ENCODE data around the gene FBXO33.

The FBXO33 gene

DNA sequence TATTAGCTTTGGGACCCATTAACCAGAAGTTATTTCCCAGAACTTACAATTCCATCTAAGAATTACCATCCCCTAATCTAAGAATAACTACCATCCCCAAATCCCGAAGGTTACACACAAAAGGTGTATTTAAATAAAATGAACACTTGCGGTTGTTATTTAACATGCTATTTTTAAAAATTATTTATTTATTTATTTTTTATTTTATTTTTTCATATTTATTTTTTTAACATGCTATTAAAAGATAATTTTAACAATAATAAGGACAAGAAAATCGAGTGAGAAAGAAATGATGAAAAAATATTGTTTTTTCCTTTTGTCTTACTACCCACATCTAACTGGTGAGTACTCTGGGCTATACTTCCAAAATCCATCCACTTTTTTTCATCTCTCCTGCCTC, 6.3 kb downstream of the FBXO33 start:
- Histone ChIP-seq H3K9me3 (ENCODE audit: low read depth, low read length) (no peaks in the 10 kb centered on the region), H3K27ac (no peak overlapping the region), H3K9ac (ENCODE audit: insufficient read length) (no peak overlapping the region), H3K36me3 (ENCODE audit: insufficient read depth, low read length) (no peaks in the 10 kb centered on the region), H3K4me3 (no peak overlapping the region)
- no peak for TF ChIP-seq EZH2 (IDR thresholded peaks at IDR 0.05)
- no peak for TF ChIP-seq FOXP2 (optimal IDR thresholded peaks at IDR 0.05; ENCODE audit: control extremely low read depth, extremely low read length, insufficient read depth)
- no peak for TF ChIP-seq POLR2AphosphoS5 (IDR thresholded peaks at IDR 0.05; ENCODE audit: borderline replicate concordance, low read depth, low read length)
- DNase-seq (ENCODE audit: low read depth, low spot score): no peak

DNA sequence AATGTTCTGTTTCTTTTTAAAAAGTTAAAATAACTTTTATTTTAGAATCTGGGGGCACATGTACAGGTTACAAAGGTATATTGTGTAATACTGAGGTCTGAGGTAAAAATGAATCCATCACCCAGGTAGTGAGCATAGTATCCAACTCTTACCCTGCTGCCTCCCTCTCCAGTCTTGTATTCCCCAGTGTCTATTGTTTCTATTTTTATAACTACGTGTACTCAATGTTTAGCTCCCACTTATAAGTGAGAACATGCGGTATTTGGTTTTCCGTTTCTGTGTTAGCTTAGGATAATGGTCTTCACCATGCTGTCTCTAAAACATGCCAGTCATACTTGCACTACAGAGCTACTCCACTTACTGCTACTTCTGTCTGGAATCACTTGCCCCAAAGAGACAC, 8.4 kb downstream of the FBXO33 start:
- TF ChIP-seq FOXP2 (optimal IDR thresholded peaks at IDR 0.05; ENCODE audit: control extremely low read depth, extremely low read length, insufficient read depth) (no peak), POLR2AphosphoS5 (IDR thresholded peaks at IDR 0.05; ENCODE audit: borderline replicate concordance, low read depth, low read length) (no peak)
- DNase-seq (ENCODE audit: low read depth, low spot score): no peak
- no peak overlapping the region for H3K4me3 ChIP-seq
- H3K27ac ChIP-seq: no peak overlapping the region
- no peaks in the 10 kb centered on the region for H3K9me3 ChIP-seq (ENCODE audit: low read depth, low read length)
- no peaks in the 10 kb centered on the region for H3K36me3 ChIP-seq (ENCODE audit: insufficient read depth, low read length)
- H3K9ac ChIP-seq (ENCODE audit: insufficient read length): no peak overlapping the region

DNA sequence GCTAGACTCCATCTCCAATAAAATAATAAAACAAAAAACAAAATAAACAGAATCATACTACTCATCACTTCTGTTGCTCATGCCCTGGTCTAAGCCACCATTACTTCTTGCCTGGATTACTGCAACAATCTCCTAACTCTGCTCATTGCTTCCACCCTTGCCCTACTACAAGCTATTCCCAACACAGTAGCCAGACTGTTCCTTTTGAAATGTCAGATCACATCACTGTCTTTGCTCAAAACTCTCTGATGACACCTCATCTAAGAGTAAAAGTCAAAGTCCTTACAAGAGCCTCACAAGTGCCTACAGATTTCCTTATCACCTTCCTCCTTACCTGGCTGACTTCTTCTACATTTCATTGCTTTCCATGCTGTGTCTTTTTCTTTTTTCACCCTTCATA, 10.0 kb downstream of the FBXO33 start:
- no peak for DNase-seq (ENCODE audit: low read depth, low spot score)
- H3K27ac ChIP-seq: no peak overlapping the region
- TF ChIP-seq POLR2AphosphoS5 (IDR thresholded peaks at IDR 0.05; ENCODE audit: borderline replicate concordance, low read depth, low read length): no peak
- no peak for TF ChIP-seq EZH2 (IDR thresholded peaks at IDR 0.05)
- TF ChIP-seq FOXP2 (optimal IDR thresholded peaks at IDR 0.05; ENCODE audit: control extremely low read depth, extremely low read length, insufficient read depth): no peak
- H3K36me3 ChIP-seq (ENCODE audit: insufficient read depth, low read length): no peaks in the 10 kb centered on the region
- H3K9ac ChIP-seq (ENCODE audit: insufficient read length): no peak overlapping the region
- H3K9me3 ChIP-seq (ENCODE audit: low read depth, low read length): no peaks in the 10 kb centered on the region
- H3K4me3 ChIP-seq: no peak overlapping the region

DNA sequence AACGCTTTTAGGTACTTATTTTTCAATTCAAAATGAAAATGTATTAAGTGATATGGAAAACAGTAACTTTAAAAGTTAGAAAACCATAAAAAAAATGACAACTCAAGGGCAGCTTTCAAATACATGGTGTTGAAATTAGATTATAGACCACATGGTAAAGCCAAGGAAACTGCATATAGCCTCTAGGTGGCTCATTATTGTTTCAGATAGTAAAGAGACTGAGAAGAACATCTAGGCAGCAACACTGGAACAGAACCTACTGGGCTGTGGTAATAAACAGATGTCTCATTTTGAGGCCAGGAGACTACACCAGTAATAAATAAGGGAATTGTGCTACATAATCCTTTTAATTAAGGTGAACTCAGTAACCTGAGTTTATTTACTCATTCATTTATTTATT, 13.0 kb downstream of the FBXO33 start:
- no peak overlapping the region for H3K9ac ChIP-seq (ENCODE audit: insufficient read length)
- peak overlapping the region; percentile 61 for H3K27ac ChIP-seq
- DNase-seq (ENCODE audit: low read depth, low spot score): no peak
- no peaks in the 10 kb centered on the region for H3K9me3 ChIP-seq (ENCODE audit: low read depth, low read length)
- H3K4me3 ChIP-seq: no peak overlapping the region
- no peaks in the 10 kb centered on the region for H3K36me3 ChIP-seq (ENCODE audit: insufficient read depth, low read length)
- TF ChIP-seq EZH2 (IDR thresholded peaks at IDR 0.05) (no peak), FOXP2 (optimal IDR thresholded peaks at IDR 0.05; ENCODE audit: control extremely low read depth, extremely low read length, insufficient read depth) (no peak), POLR2AphosphoS5 (IDR thresholded peaks at IDR 0.05; ENCODE audit: borderline replicate concordance, low read depth, low read length) (no peak)

DNA sequence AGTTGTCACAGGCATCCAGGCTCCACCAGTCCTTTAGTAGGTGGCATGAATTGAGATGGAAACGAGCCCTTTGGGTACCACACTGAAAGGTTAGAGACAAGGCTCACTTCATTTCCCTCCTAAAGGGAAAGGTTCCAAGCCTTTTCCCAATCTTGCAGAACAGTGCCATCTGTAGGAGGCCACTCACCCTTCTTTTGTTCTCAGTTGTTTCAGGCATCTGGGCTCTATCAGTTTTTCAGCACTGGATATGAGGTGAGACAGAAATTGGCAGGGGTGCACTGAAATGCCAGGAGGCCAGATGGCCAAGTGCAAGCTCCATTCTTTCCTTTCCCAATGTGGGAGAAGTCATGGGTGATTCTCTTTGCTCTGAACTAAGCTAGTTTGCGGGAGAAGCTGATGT, 15.2 kb downstream of the FBXO33 start:
- TF ChIP-seq FOXP2 (optimal IDR thresholded peaks at IDR 0.05; ENCODE audit: control extremely low read depth, extremely low read length, insufficient read depth) (no peak), POLR2AphosphoS5 (IDR thresholded peaks at IDR 0.05; ENCODE audit: borderline replicate concordance, low read depth, low read length) (no peak), EZH2 (IDR thresholded peaks at IDR 0.05) (no peak)

DNA sequence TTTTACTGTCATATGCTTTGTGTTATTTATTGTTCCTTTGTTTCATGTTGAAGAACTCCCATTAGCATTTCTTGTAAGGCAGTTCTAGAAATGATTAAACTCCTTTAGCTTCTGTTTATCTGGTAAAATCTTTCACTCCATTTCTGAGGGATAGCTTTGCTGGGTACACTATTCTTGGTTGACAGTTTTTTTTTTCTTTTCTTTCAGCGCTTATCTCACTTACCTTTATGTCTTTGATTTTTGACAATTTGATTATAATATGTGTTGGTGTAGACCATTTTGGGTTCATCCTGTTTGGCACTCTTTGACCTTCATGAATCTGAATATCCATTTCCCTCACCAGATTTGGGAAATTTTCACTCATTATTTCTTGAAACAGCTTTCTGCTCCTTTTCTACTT, 16.2 kb downstream of the FBXO33 start:
- TF ChIP-seq EZH2 (IDR thresholded peaks at IDR 0.05) (no peak), POLR2AphosphoS5 (IDR thresholded peaks at IDR 0.05; ENCODE audit: borderline replicate concordance, low read depth, low read length) (no peak), FOXP2 (optimal IDR thresholded peaks at IDR 0.05; ENCODE audit: control extremely low read depth, extremely low read length, insufficient read depth) (no peak)
- Histone ChIP-seq H3K9me3 (ENCODE audit: low read depth, low read length) (no peaks in the 10 kb centered on the region; the same call in 1 of the 2 replicates), H3K4me3 (no peak overlapping the region), H3K36me3 (ENCODE audit: insufficient read depth, low read length) (no peaks in the 10 kb centered on the region), H3K9ac (ENCODE audit: insufficient read length) (no peak overlapping the region), H3K27ac (no peak overlapping the region)
- no peak for DNase-seq (ENCODE audit: low read depth, low spot score)

More for the DNA sequence above, 15.2 kb downstream of the FBXO33 start:
- Histone ChIP-seq H3K9ac (ENCODE audit: insufficient read length) (no peak overlapping the region), H3K4me3 (no peak overlapping the region), H3K9me3 (ENCODE audit: low read depth, low read length) (no peaks in the 10 kb centered on the region; the same call in 1 of the 2 replicates), H3K27ac (no peak overlapping the region), H3K36me3 (ENCODE audit: insufficient read depth, low read length) (no peaks in the 10 kb centered on the region)
- DNase-seq (ENCODE audit: low read depth, low spot score): no peak

DNA sequence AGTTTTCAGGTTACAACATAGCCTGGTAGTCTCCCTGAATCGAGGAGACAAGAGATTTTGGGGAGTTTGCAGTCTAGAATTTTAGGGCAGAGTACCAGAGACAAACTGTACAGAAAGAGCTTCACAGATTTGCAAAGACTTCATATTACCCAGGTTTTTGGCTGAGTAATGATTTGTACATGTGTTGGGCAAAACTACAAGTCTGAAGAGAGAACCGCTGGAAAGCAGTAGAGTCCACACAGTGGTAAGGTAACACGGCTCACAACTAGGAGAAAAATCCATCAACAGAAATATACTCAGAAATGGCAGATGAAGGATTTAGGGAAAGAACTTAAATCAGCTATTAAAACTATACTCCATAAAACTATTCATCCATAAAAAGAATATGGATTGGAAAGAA, 25.7 kb downstream of the FBXO33 start:
- H3K36me3 ChIP-seq (ENCODE audit: insufficient read depth, low read length): peaks cover under 1% of the 10 kb centered on the region; the same call in 1 of the 2 replicates
- H3K27ac ChIP-seq: no peak overlapping the region
- H3K4me3 ChIP-seq: no peak overlapping the region
- TF ChIP-seq EZH2 (IDR thresholded peaks at IDR 0.05): no peak
- no peak for TF ChIP-seq FOXP2 (optimal IDR thresholded peaks at IDR 0.05; ENCODE audit: control extremely low read depth, extremely low read length, insufficient read depth)
- TF ChIP-seq POLR2AphosphoS5 (IDR thresholded peaks at IDR 0.05; ENCODE audit: borderline replicate concordance, low read depth, low read length): no peak
- DNase-seq (ENCODE audit: low read depth, low spot score): no peak
- no peaks in the 10 kb centered on the region for H3K9me3 ChIP-seq (ENCODE audit: low read depth, low read length)
- no peak overlapping the region for H3K9ac ChIP-seq (ENCODE audit: insufficient read length)

DNA sequence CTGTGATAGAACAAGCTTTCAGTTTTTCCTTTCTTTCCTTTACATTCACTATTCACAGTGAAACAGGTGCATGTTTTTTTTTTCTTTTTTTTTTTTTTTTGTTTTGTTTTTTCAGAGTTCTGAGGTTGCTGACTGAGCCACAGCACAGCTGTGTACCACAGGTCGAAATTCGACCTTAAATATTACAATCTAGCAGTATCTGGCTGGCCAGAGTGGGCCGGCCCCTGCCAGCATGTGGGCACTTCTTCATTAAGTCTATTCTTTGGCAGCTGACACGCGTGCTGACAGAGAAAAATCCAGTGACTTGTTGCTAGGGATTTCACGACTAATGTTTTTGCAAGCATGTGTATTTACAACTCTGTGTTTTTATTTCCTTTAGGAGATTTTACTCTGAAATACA, 33.9 kb downstream of the FBXO33 start:
- TF ChIP-seq FOXP2 (optimal IDR thresholded peaks at IDR 0.05; ENCODE audit: control extremely low read depth, extremely low read length, insufficient read depth) (no peak), POLR2AphosphoS5 (IDR thresholded peaks at IDR 0.05; ENCODE audit: borderline replicate concordance, low read depth, low read length) (no peak), EZH2 (IDR thresholded peaks at IDR 0.05) (no peak)
- no peak for DNase-seq (ENCODE audit: low read depth, low spot score)
- Histone ChIP-seq H3K4me3 (no peak overlapping the region), H3K27ac (no peak overlapping the region), H3K9ac (ENCODE audit: insufficient read length) (no peak overlapping the region), H3K36me3 (ENCODE audit: insufficient read depth, low read length) (peaks cover 15% of the 10 kb centered on the region), H3K9me3 (ENCODE audit: low read depth, low read length) (no peaks in the 10 kb centered on the region)

DNA sequence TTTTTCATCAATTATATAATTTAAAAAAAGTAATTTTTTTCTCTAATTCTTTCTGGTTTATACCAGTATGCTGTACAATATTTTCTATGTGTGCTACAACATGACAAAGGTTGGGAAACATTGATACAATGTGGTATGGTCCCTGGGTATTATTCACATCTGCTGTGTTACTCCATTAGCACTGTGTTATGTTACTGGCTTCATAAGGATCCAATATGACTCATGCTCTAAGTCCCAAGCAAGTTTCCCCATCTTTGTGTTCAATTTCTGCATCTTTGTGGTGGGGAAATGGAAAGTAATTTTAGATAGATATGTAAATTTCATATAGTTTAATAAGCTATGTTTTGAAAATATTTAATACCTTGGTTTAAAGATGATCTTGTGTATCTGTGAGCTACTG, 35.8 kb downstream of the FBXO33 start:
- H3K36me3 ChIP-seq (ENCODE audit: insufficient read depth, low read length): peaks cover 14% of the 10 kb centered on the region
- DNase-seq (ENCODE audit: low read depth, low spot score): no peak
- TF ChIP-seq EZH2 (IDR thresholded peaks at IDR 0.05): no peak
- no peak for TF ChIP-seq POLR2AphosphoS5 (IDR thresholded peaks at IDR 0.05; ENCODE audit: borderline replicate concordance, low read depth, low read length)
- no peak for TF ChIP-seq FOXP2 (optimal IDR thresholded peaks at IDR 0.05; ENCODE audit: control extremely low read depth, extremely low read length, insufficient read depth)
- no peak overlapping the region for H3K27ac ChIP-seq
- no peak overlapping the region for H3K4me3 ChIP-seq
- no peak overlapping the region for H3K9ac ChIP-seq (ENCODE audit: insufficient read length)
- H3K9me3 ChIP-seq (ENCODE audit: low read depth, low read length): no peaks in the 10 kb centered on the region

Data from SK-N-MC (cell line).